ENCODE results near the gene MMD2.
"Not testable (repeated sequence)": the region's sequence is repeated elsewhere in the genome, so short reads cannot be mapped to it uniquely, and the experiment has no call there.

The MMD2 gene

GRCh38 chr7:4894482-4894881, 64.5 kb downstream of the MMD2 start:
- H2AFZ ChIP-seq (ENCODE audit: low read length), result no peak overlapping the region

GRCh38 chr7:4893929-4894475, 65.0 kb downstream of the MMD2 start:
- Histone ChIP-seq H3K9me3 (ENCODE audit: low read length) (no peaks in the 10 kb centered on the region), H4K20me1 (ENCODE audit: insufficient read depth, low read length) (no peaks in the 10 kb centered on the region)
- TF ChIP-seq CTCF (IDR thresholded peaks at IDR 0.05; ENCODE audit: low read length) (no peak), EZH2 (IDR thresholded peaks at IDR 0.05; ENCODE audit: borderline replicate concordance, low read length) (no peak)

More at GRCh38 chr7:4894482-4894881, 64.5 kb downstream of the MMD2 start:
- Histone ChIP-seq H3F3A (ENCODE audit: insufficient read depth, low read length) (no peaks in the 10 kb centered on the region), H3K27ac (ENCODE audit: low read depth, low read length, poor library complexity, severe bottlenecking) (no peak overlapping the region), H3K27me3 (ENCODE audit: insufficient read depth, low read length) (0 out of 2 replicates have a peak, but pooled peaks cover 3% of the 10 kb centered on the region), H3K4me2 (ENCODE audit: low read length) (no peak overlapping the region), H3K4me1 (ENCODE audit: insufficient read depth, low read length, severe bottlenecking) (no peaks in the 10 kb centered on the region), H3K9me3 (ENCODE audit: low read length) (no peaks in the 10 kb centered on the region), H3K9me2 (ENCODE audit: low read depth, low read length) (no peaks in the 10 kb centered on the region), H3K4me3 (ENCODE audit: low read depth, low read length, poor library complexity, severe bottlenecking) (no peak overlapping the region), H3K36me3 (ENCODE audit: insufficient read depth, low read length) (no peaks in the 10 kb centered on the region), H3K9ac (ENCODE audit: low read length) (no peak overlapping the region), H4K20me1 (ENCODE audit: insufficient read depth, low read length) (no peaks in the 10 kb centered on the region), H3K79me2 (ENCODE audit: insufficient read depth, low read length) (no peaks in the 10 kb centered on the region)
- TF ChIP-seq CTCF (IDR thresholded peaks at IDR 0.05; ENCODE audit: low read length) (no peak), EZH2 (IDR thresholded peaks at IDR 0.05; ENCODE audit: borderline replicate concordance, low read length) (no peak)

GRCh38 chr7:4893188-4893587, 65.8 kb downstream of the MMD2 start:
- H2AFZ ChIP-seq (ENCODE audit: low read length); H3K4me3 ChIP-seq (ENCODE audit: low read depth, low read length, poor library complexity, severe bottlenecking); H3K9ac ChIP-seq (ENCODE audit: low read length); H3K4me2 ChIP-seq (ENCODE audit: low read length); H3K9me2 ChIP-seq (ENCODE audit: low read depth, low read length); H4K20me1 ChIP-seq (ENCODE audit: insufficient read depth, low read length); H3K79me2 ChIP-seq (ENCODE audit: insufficient read depth, low read length); H3K27ac ChIP-seq (ENCODE audit: low read depth, low read length, poor library complexity, severe bottlenecking); H3K9me3 ChIP-seq (ENCODE audit: low read length); H3K4me1 ChIP-seq (ENCODE audit: insufficient read depth, low read length, severe bottlenecking); H3K36me3 ChIP-seq (ENCODE audit: insufficient read depth, low read length); H3K27me3 ChIP-seq (ENCODE audit: insufficient read depth, low read length); H3F3A ChIP-seq (ENCODE audit: insufficient read depth, low read length): not testable (repeated sequence)

More at GRCh38 chr7:4893929-4894475, 65.0 kb downstream of the MMD2 start:
- no peaks in the 10 kb centered on the region for H3F3A ChIP-seq (ENCODE audit: insufficient read depth, low read length)
- H3K9me2 ChIP-seq (ENCODE audit: low read depth, low read length), result no peaks in the 10 kb centered on the region
- no peak overlapping the region for H3K27ac ChIP-seq (ENCODE audit: low read depth, low read length, poor library complexity, severe bottlenecking)
- no peaks in the 10 kb centered on the region for H3K79me2 ChIP-seq (ENCODE audit: insufficient read depth, low read length)
- H3K27me3 ChIP-seq (ENCODE audit: insufficient read depth, low read length), result 0 out of 2 replicates have a peak, but pooled peaks cover 3% of the 10 kb centered on the region
- no peak overlapping the region for H2AFZ ChIP-seq (ENCODE audit: low read length)
- H3K4me2 ChIP-seq (ENCODE audit: low read length), result no peak overlapping the region
- no peaks in the 10 kb centered on the region for H3K4me1 ChIP-seq (ENCODE audit: insufficient read depth, low read length, severe bottlenecking)
- H3K36me3 ChIP-seq (ENCODE audit: insufficient read depth, low read length), result no peaks in the 10 kb centered on the region
- no peak overlapping the region for H3K9ac ChIP-seq (ENCODE audit: low read length)
- H3K4me3 ChIP-seq (ENCODE audit: low read depth, low read length, poor library complexity, severe bottlenecking), result no peak overlapping the region

GRCh38 chr7:4891522-4891921, 67.5 kb downstream of the MMD2 start:
- not testable (repeated sequence) for H4K20me1 ChIP-seq (ENCODE audit: insufficient read depth, low read length); H3K9me2 ChIP-seq (ENCODE audit: low read depth, low read length); H3K4me2 ChIP-seq (ENCODE audit: low read length); H3K27me3 ChIP-seq (ENCODE audit: insufficient read depth, low read length); H3F3A ChIP-seq (ENCODE audit: insufficient read depth, low read length); H3K9ac ChIP-seq (ENCODE audit: low read length); H2AFZ ChIP-seq (ENCODE audit: low read length); H3K79me2 ChIP-seq (ENCODE audit: insufficient read depth, low read length); H3K4me1 ChIP-seq (ENCODE audit: insufficient read depth, low read length, severe bottlenecking); H3K27ac ChIP-seq (ENCODE audit: low read depth, low read length, poor library complexity, severe bottlenecking); H3K36me3 ChIP-seq (ENCODE audit: insufficient read depth, low read length); H3K9me3 ChIP-seq (ENCODE audit: low read length); H3K4me3 ChIP-seq (ENCODE audit: low read depth, low read length, poor library complexity, severe bottlenecking)
